ENCODE data around the gene SYCP2.
"Not testable (repeated sequence)": the region's sequence is repeated elsewhere in the genome, so short reads cannot be mapped to it uniquely, and the experiment has no call there.

SYCP2 gene, protein sequence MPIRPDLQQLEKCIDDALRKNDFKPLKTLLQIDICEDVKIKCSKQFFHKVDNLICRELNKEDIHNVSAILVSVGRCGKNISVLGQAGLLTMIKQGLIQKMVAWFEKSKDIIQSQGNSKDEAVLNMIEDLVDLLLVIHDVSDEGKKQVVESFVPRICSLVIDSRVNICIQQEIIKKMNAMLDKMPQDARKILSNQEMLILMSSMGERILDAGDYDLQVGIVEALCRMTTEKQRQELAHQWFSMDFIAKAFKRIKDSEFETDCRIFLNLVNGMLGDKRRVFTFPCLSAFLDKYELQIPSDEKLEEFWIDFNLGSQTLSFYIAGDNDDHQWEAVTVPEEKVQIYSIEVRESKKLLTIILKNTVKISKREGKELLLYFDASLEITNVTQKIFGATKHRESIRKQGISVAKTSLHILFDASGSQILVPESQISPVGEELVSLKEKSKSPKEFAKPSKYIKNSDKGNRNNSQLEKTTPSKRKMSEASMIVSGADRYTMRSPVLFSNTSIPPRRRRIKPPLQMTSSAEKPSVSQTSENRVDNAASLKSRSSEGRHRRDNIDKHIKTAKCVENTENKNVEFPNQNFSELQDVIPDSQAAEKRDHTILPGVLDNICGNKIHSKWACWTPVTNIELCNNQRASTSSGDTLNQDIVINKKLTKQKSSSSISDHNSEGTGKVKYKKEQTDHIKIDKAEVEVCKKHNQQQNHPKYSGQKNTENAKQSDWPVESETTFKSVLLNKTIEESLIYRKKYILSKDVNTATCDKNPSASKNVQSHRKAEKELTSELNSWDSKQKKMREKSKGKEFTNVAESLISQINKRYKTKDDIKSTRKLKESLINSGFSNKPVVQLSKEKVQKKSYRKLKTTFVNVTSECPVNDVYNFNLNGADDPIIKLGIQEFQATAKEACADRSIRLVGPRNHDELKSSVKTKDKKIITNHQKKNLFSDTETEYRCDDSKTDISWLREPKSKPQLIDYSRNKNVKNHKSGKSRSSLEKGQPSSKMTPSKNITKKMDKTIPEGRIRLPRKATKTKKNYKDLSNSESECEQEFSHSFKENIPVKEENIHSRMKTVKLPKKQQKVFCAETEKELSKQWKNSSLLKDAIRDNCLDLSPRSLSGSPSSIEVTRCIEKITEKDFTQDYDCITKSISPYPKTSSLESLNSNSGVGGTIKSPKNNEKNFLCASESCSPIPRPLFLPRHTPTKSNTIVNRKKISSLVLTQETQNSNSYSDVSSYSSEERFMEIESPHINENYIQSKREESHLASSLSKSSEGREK (N-terminal part only)

DNA sequence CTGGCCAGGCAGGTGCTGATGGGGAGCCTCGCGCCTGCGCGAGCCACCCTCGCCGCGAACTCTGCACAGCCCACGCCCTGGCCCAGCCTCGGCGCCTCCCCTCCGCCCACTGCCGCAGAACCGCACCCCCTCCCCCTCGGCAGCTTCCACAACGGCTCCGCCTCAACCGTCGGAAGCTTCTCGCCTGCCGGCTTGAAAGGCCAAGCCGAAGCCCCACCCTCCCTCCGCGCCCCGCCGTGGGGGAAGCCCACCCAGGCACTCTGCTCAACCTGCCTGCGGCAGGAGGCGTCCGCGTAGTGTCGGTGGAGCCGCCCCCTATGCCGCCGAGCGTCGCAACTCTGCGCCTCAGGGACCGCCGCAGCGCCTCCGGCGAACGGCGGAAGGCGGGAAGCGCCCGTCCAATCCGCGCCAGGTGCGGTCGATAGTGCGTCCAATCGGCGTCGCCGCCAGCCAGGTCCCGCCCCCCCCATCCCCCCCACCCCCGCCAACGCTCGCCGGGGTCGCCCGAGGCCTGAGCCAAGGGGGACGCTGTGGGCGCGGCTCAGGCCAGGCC, at the start of gene SYCP2:
SYCP2 (minus strand) TSS at position 342 of the 553 bp plus-strand sequence. CDS start 11,224 bp downstream, outside the sequence.
- no peak for FAIRE-seq
- DNase-seq (ENCODE audit: extremely low spot score, insufficient read length, low read depth) = no peak

DNA sequence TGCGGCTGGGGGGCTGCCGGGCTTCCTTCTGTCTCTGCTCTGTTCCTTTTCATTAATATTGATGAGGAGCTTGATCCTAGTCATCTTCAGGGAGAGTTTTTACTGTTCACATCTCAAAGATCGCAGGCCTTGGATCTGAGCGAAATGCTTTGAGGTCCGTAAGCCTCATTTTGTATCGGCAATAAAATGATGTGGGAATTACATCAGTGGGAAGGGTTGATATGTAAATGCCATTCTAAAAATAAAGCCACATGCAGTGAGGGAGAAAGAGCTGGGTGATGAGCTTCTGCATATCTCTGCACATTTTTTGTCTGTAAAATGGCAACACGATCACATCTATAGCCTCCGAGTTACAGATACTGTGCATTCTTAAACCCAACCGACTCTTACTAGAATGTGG, 49.6 kb upstream of the SYCP2 start:
- FAIRE-seq (no peak), DNase-seq (ENCODE audit: extremely low spot score, insufficient read length, low read depth) (no peak)

DNA sequence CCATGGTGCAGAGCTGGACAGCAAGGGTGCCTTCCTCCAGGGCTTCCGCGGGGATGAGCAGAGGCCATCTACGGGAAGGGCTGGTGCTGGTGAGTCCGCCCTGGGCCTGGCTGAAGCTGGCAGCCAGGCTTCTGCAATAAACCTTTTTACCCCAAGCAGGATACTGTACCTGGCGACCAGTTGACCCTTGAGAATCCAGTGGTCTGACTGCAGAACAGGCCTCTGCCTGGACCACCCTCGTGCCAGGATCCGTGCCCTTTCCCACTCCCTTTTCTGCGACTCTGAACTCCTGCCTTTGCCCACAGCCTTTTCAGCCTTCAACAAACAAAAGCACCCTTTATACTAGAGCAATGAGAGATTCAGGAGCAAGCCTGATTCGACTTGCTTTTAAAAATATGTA, 43.6 kb upstream of the SYCP2 start:
- FAIRE-seq = no peak
- DNase-seq (ENCODE audit: extremely low spot score, insufficient read length, low read depth) = no peak

DNA sequence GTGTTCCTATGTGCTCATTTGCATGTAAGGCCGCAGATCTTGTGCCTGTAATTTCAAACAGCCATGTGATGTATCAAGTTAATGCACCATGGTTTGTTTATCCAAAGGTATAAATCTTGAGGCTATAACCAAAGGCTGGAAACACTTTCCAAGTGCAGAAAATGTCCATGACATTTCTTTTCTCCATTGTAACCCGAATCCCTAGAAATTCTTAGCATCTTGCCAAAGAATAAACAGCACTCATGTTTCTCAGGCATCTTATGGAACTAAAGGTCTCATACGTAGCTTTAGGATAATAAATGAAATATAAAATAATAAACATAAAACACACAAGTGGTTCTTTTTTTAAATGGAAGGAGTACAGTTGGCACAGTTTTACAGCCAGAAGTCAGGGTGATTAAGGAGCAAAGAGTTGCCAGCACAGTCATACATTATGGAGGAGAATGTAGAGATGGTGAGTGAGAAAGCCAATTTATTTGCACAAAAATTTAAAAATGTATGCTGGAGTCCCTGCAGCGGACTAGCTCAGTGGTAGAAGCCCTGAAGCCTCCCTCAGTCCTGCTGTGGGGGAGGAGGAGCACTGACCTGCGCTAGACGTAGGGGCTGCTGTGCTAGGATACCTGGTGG, 42.8 kb upstream of the SYCP2 start:
- FAIRE-seq (no peak), DNase-seq (ENCODE audit: extremely low spot score, insufficient read length, low read depth) (no peak)

DNA sequence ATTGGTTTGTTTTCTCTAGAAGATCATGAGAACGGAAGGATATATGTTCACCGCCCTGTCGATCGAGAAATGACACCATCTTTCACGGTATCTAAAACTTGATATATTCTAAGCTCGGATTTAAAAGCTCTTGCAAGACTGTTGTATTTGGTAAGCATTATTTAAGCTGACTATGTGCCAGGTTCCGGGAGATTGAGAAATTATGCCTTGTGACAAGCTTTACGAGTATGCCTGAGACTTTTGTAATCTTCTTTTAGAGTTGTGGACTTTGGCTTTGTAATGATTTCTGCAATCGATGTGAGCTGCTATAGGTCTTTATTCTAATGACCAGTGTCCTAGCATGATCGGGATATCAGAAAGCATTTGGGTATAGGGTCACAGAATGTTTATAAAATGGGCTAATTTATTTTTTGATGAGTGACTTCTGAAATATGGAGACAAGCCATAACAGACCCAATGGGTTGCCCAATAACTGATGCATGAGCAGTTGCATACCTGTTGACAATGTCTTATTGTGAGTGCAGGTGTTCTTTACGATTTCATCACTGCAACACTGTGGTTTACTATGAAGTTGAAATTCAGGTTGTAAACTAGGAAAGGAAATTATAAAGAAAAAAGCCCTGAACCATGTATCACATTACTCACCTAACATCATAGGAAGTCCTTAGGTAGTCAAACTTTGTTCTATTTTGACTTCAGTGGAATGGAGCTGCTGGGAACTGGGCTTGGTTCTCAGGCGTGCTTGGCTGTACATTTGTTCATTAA, 38.8 kb upstream of the SYCP2 start:
- FAIRE-seq = no peak
- DNase-seq (ENCODE audit: extremely low spot score, insufficient read length, low read depth) = no peak

DNA sequence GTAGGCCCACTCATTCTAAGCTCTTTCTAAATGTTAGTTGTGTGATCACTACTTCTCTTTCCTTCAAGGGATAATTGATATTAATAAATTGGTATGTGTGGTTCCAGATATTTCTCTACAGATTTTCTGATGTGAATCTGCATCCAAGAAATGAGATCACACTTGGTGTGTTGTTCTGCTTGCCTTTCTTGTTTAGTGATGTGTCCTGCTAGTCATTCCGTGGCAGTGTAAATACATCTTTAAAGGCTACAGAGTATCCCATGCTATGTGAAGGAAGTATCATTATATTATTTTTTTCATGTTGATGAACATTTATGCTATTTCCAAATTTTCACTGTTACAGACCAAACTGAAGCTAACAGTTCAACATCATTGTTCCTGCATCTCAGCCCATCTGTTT, 38.0 kb upstream of the SYCP2 start:
- no peak for FAIRE-seq
- no peak for DNase-seq (ENCODE audit: extremely low spot score, insufficient read length, low read depth)

DNA sequence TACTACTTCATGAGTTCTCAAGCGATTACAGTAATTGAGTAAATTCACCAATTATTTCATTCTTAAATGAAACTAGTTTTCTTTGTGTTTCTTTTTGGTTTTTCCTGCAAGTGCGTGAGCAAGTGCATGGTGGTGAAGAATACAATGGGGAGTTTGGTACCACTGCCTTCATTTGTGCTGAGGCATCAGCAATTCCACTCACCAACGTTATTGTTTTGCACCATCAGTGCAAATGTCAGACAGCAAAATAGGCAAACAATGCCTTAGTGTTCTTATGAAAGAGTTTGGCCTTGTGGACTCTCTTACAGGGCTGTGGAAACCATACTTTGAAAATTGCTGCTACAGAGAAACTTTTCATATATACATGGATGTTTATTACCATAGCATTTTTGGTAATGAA, 33.0 kb upstream of the SYCP2 start:
- FAIRE-seq (no peak), DNase-seq (ENCODE audit: extremely low spot score, insufficient read length, low read depth) (no peak)

DNA sequence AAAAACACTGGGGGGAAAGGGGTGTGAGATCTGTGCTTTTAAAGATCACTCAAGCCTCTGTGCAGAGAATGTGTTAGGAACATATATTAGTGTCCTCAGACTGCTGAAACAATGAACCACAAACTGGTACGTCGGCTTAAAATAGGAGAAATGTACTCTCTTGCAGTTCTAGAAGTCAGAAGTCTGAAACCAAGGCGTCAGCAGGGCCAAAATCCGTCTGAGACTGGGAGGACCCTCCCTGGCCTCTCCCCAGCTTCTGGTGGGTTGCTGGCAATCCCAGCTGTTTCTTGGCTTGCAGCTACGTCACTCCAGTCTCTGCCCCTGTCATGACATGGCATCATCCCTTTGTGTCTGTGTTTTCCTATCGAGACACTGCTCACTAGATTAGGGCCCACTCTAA, 28.7 kb upstream of the SYCP2 start:
- DNase-seq (ENCODE audit: extremely low spot score, insufficient read length, low read depth) = no peak
- FAIRE-seq = no peak

DNA sequence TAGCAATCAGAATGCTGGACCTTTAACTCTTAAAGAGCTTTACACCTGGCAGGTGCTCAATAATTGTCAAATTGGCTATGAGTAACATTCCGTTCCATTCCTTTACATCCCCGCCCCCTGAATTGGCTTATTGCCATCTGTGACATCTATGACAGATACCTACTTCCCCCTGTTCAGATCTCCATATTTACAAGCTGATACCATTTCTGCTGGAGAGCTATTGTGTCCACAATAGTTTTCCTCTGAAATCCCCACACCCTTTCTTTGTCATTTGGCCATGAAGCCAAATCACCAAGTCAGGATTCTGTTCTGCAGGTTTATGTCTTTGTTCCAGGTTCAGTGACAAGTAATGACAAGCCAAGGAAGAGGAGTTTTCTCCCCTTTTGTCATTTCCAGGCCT, 28.0 kb upstream of the SYCP2 start:
- no peak for FAIRE-seq

DNA sequence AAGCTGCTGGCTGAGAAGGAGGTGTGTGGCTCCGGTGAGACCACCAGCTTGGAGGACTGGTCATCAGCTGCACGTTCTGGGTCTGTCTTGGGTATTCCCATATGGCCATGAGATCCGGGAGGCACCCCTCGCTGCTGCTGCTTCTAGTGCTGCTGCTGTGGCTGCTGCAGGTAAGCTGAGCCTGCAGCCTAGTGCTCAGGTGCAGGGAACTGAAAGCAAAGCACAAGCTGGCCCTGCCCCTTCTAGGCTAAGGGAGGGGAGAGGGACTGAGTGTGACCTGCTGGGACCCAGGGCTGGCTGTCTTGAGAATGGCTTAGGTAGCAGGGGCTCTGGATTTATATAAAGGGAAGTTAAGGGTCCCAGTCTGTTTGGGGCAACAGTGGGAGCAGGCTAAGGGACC, 25.2 kb upstream of the SYCP2 start:
- FAIRE-seq = no peak
- no peak for DNase-seq (ENCODE audit: extremely low spot score, insufficient read length, low read depth)

More for the DNA sequence above, 28.0 kb upstream of the SYCP2 start:
- no peak for DNase-seq (ENCODE audit: extremely low spot score, insufficient read length, low read depth)

DNA sequence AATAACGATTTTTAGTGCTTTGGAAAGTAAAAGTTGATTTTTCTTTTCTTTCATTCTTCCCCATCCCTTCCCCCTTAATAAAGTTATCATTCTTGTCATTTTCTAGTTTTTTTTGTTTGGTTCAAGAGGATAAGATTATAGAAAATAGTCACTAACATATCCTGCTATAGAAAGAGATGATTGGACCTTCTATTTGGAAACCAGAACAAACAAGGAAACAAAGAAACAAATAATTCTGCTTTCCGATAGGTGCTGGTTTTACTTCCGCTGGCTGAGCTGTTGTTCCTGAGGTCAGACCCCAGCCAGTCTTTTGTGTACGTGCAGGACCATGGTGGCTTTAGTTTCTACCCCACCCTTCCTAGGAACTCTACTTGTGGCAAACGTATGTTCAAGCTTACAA, 24.7 kb upstream of the SYCP2 start, which contains the start of gene CDH26:
CDH26 (plus strand) TSS at position 301 of the 400 bp plus-strand sequence. CDS start 304 bp downstream, outside the sequence.
- FAIRE-seq (no peak), DNase-seq (ENCODE audit: extremely low spot score, insufficient read length, low read depth) (no peak)

DNA sequence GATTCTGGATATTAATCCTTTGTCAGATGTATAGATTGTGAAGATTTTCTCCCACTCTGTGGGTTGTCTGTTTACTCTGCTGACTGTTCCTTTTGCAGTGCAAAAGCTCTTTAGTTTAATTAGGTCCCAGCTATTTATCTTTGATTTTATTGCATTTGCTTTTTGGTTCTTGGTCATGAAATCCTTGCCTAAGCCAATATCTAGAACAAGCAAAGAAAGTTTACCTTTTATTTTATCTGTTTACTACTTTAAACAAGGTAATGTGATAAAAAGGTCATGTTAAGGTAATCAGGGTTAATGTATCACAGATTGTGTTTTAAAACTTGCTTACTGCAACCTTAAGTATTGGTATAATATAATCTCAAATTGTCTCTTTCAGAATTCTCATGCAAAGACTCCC, 24.1 kb upstream of the SYCP2 start:
- not testable (repeated sequence) for FAIRE-seq; DNase-seq (ENCODE audit: extremely low spot score, insufficient read length, low read depth)

DNA sequence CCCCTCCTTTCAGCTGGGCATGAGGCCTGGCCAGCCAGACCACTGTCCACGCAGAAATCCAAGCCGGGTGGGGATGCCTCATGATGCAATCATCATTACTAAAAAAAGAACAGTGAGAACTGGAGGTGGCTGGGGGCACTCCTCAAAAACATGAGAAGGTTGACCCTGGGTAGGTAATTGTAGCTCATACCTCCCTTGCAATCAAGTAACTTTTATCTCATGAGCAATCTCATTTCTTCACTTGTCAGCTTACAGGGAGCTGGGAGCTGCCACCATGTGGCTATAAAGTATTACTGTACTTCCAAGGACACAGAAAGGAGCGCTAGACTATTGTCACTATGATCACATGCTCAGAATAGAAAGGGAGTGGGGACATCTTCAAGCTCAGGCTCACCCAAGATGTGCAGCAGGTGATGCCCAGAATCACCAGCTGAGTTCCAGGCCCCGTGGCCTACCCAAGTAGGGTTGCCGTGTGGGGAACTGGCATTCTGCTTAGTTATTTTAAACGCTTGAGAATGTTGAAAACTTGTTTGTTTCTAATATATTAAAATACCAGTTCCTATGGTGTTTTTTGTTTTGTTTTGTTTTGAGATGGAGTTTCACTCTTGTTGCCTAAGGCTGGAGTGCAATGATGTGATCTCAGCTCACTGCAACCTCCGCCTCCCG, 21.8 kb upstream of the SYCP2 start:
- FAIRE-seq (no peak), DNase-seq (ENCODE audit: extremely low spot score, insufficient read length, low read depth) (no peak)

DNA sequence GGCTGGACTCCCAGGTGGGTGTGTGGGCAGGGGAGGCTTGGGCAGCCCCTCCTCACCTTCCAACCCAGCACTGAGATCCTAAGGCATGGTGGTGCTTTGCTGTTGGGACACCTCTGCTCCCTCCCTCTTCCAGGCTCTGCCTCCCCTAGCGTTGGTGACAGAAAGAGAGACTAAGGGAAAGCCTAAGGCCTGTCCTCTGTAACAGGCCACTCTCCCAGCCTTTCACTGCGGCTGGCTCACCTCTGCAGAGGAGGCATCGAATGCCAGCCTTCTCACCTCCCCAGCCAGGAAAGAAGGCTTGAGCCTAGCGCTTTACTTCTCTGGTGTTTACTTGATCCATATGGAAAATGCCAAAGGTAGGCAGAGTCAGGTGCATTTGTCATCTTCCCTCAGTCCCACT, 21.3 kb upstream of the SYCP2 start:
- DNase-seq (ENCODE audit: extremely low spot score, insufficient read length, low read depth) (no peak), FAIRE-seq (no peak)

DNA sequence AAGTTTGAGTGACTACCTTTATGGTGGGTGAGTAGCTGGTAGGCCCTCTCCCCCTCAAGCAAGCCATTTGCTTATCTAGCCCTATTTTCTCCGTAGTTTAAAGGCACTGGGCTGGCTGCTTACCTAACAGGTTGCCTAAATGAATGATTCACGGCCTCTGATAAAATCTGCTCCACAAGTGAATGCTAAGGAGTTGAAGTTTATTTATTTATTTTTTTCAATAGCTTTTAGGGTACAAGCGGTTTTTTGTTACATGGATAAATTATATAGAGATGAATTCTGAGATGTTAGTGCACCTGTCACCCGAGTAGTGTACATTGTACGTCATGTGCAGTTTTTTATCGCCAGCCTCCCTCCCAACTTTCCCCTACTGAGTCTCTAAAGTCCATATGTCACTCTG, 16.5 kb upstream of the SYCP2 start:
- DNase-seq (ENCODE audit: extremely low spot score, insufficient read length, low read depth) = no peak
- FAIRE-seq = no peak

DNA sequence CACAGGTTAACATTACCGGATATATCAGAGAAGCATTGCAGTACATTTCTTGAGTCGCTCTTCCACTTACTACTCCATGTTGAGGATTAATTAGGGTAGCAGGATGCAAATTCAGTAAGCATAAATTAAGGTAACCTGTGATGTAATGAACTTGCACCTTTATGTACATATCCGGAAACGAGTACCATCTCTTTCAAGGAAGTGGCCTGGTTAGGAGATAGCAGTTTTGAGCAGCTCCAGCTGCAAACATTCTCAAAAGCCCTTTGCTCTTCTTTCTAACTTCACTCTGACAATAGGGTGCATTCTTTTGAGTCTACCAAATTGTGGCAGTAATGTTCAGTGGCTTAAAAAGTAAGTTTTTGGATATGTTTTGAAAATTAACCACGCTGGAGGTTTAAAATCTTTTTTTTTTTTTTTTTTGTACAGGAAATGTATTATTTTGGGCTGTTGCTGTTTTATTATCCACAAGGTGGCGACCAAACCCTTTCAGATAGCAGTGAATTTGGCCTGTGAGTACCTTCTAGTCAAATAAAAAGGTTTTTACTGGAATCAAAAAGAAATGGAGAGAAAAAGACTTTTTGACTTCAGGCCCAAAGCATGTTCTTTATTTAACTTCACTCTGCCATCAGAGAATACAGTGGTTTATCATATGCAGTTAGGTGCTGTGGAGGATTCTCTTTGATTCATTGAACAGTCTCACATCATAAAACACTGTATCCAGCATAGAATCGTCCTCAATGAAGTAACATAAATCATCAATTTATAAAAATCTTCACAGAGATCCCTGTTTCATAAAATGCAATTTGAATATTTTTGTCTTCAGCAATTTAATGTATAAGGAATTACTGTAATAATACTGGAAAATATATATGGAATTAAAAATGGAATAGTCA, 15.6 kb upstream of the SYCP2 start:
- no peak for DNase-seq (ENCODE audit: extremely low spot score, insufficient read length, low read depth)
- peak; percentile 48 for FAIRE-seq

DNA sequence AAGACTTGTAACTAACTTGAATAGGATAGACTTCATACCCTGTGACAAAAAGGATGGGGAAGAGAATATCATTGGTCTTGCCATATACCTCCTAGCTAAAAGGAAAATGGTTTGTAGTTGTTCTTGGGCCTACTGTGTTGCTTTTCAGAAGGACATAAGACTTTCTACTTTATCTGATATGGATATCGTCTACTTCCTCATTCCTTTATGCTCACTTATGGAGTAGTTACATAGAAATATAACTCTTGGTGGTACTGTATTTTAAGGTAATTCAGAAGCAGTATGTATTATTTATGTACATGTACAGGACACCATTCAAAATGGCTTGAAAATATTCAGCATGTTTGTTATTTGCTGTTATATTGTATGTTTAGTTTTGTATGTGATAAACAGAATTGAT, 14.8 kb upstream of the SYCP2 start:
- no peak for DNase-seq (ENCODE audit: extremely low spot score, insufficient read length, low read depth)
- FAIRE-seq = no peak

Data from GM18507 (cell line).